Left kidney (tissue), 2 donors: ENCODE measurements around the gene PRKN. TPM values are rescaled to one million over a fixed set of nuclear protein-coding genes. Genes with fewer than 3 reads are reported as not detected.

ENCODE experiments used
- DNase-seq: peaks from one replicate; pipeline ENCODE4 v3.0.0-alpha.2; 2013
- polyA plus RNA-seq: library from polyadenylated mRNA; unstranded; fragments of 120-200 nt; gene quantifications from one replicate; pipeline ENCODE4 v1.2.1, GENCODE V29; 2013; ENCODE audit not compliant: insufficient read length

Gene PRKN
- polyA plus RNA-seq, 1 donor, result 7.7 TPM

DNA sequence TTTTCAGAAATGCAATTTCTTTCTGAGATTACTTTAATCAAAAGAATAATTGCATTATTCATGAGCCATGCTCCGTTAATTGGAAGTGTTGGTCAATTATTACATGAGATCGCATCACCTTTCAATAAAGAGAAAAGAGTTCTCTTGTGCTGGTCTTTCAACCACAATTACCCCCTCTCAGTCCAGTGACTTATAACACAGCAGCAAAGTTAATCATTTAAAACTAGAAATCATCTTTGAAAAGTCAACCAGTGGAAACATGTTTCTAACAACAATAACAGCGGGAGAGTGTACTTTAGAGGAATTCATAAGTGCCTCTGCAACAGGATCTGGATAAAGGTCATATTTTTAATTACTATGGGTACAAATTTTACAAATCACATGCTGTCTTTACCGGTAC is 1069.4 kb downstream of the PRKN start:
- DNase-seq, result peak; percentile 36

DNA sequence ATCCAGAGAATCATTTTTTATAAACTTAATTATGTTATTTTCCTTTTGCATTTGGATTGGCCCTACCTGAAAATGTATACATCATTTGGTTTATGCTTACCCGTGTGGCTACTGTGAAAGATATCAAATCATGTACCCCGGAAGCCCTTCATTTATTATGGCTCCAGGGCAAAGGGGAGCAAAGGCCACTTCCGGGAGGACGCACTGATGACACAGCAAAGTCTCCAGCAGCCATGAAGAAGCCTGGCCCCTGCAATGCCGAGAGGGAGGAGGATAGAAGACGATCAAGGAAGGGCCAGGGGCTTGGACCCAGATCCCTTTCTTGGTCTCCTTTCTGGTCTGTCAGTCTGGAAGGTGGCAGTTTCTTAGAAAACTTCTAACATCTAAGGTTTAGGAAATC is 1073.4 kb downstream of the PRKN start:
- no peak for DNase-seq

DNA sequence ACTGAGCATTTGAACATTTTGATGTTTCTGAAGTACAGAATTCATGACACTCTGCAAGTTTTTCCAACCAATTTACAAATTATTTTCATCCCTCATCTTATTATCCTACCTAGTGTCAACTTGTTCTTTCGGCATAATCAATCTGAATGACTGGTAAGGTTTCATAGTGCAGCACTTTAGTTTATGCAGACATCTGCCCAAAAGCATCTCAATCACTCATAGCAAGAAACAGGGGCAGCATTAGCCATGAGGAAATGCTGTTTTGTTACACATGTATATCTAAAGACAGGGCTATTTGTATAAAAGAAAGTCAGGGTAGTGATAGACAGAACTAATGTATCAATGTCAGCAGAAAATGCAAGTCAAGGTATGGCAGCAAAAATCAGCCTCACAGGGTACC is 1075.6 kb downstream of the PRKN start:
- DNase-seq, result no peak

GRCh38 chr6:161649841-161650240 is 1077.7 kb downstream of the PRKN start:
- no peak for DNase-seq

GRCh38 chr6:161649068-161649467 is 1078.5 kb downstream of the PRKN start:
- no peak for DNase-seq

- no peak for DNase-seq
Observed at GRCh38 chr6:161647234-161647633, 1080.3 kb downstream of the PRKN start.

DNA sequence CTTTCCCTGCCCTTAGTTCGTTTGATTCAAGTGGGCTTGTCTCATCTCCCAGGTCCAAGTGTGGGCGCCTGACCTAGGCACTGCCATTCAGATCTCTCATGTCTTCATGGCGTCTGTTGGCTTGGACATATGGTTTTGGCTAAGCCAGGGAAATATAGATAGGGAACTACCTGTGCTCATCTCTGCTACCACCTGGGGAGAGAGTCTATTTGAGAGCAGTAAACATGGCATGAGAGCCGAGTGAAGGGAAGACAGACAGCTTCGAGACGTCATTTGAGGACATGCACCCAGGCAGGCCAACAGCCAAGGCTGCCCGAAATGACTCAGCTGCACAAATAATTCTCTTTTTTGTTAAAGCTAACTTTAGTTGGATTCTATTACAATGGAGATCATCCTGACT is 1083.0 kb downstream of the PRKN start:
- DNase-seq, result no peak

- DNase-seq, result no peak
Observed at GRCh38 chr6:161641175-161641574, 1086.4 kb downstream of the PRKN start.

GRCh38 chr6:161639772-161640171 is 1087.8 kb downstream of the PRKN start:
- no peak for DNase-seq

DNA sequence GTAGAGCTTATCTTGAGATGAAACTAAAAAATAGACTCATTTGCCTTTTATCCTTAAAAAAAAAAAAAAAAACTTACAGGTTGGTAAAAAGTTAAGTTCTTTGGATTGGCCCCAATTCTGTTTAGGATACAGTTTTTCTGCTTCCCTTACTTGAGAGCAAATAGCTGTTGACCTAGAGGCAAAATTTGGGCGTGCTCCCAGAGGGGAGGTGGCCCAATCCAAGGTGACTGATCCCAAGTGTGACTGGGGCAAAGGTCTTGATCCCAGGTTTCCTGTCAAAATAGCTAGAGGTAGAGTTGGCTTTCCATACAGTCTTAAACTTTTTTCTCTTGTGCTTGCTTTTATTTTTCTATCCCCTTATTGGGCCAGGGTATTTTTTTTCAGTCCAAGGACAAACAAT is 1089.9 kb downstream of the PRKN start:
- no peak for DNase-seq

- no peak for DNase-seq
Observed at GRCh38 chr6:161636882-161637430, 1090.6 kb downstream of the PRKN start.

- DNase-seq, result no peak
Observed at GRCh38 chr6:161635975-161636374, 1091.6 kb downstream of the PRKN start.

GRCh38 chr6:161634916-161635315 is 1092.7 kb downstream of the PRKN start:
- DNase-seq, result no peak

- no peak for DNase-seq
Observed at GRCh38 chr6:161631676-161632194, 1095.8 kb downstream of the PRKN start.

GRCh38 chr6:161630674-161631073 is 1096.9 kb downstream of the PRKN start:
- DNase-seq, result no peak

DNA sequence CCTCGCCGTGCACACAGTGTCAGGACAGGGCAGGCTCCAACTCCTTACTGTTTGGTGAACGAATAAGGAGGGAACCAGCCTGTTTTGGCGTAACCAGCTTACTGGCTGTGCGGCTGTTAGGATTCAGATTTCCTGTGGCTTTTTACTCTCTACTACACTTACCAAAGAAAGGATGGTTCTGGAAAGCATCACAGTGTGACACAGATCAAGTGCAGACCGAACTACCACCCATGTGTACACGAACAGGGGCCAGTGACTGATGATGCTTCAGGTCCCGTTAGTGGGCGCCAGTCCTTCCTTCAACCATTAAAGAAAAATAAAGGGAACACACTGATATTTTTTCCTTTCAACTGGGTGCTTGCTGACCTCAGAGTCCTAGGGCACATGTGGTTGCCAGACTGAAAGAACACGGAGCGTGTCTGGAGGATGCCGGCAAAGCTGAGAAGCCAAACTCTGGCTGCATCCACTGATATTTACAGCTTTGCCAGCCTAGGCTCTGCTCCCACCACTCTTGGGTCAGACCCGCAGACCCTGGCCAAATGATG is 1101.4 kb downstream of the PRKN start:
- DNase-seq, result no peak

DNA sequence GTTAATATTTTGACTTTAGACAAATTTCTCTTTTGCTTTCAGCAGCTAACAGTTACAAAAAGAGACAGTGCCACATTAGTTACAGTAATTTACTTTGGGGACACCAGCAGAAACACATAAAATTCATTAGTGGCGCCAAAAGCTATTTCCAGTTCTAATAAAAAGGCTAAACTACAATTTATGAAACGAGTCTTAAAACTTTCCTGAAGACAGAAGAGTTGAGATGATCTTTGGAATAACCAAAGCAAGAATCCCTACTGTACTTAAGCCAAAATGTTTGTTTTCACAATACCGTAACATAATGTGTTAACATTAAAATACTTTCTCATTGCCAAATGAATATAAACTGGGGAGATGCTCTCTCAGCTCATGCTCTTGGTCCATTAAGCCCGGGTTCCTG is 1103.5 kb downstream of the PRKN start:
- DNase-seq, result no peak

DNA sequence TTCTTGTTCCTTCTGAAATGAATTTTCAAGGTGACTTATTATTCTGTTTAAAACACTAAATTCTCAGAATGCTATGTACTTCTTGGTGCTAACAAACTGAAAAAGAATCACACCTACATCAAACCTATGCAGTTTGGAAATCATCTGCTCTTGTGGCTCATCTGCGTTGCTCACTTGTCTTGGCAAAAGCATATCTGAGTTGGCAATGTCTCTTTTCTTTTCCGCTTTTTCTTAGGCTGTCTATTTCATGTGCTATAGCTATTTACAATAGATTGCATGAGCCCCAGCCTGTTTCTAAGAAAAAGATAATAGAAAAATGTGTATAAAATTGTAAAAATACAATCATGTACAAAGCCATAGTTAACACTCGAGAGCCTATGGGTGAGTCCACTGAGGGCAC is 1104.8 kb downstream of the PRKN start:
- DNase-seq, result no peak

DNA sequence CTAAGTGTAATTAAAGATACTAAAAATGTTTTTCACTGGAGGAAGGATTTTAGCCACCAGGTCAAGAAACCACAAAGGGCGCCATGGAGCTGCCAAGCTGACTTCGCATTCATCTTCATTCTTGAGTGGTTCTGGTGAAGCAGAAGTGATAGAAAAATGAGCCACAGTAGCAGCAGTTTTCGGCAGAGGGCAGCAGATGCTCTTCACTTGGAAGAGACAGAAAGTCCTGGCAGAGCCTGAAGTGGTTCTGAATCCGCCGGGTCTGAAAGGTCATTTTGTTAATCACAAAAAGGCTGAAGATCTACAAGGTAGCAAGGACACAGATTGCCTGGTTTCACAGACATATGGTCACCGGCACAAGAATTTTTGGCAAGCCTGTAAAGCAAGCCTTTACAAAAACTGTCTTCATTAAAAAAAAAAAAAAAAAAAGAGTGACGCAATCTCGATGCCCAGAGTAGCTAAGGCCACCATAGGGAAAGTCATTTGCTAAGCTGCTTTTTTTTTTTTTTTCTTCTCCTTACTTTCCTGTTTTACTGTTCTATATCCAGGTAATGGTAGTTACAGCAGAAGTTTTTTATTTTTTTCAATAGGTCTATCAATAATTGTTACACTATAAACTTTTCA is 1108.6 kb downstream of the PRKN start:
- no peak for DNase-seq

DNA sequence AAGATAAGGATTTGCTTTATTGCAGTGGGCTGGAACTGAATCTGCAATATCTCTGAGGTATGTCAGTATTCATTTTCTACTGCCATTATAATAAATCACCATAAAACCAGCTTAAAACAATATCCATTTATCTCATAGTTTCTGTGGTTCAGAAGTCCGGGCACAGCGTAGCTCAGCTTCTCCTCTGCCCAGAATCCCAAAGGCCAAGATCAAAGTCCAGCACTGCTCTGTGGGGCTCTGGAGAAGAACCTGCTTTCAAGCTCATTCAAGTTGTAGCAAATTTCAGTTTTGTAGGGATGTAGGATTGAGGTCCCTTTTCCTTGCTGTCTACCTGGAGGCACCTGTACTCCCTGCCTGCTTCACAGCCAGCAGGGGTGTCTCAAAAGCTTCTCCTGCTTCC is 1113.9 kb downstream of the PRKN start:
- DNase-seq, result no peak

DNA sequence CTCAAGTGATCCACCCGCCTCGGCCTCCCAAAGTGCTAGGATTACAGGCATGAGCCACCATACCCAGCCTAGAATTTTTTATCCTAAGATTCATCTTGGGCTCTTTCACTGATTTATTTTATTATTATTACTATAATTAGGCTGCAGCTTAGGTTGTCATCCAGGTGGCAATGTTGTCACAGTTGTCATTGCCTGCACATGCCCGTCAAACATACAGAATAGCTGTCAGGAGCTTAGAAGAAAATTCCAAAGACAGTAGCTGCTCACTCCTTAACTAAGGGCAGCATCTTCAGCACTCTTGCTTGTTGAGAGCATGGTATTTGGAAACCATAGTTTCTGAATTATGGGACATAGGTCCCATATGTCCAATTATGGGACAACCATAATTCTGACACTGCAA is 1118.8 kb downstream of the PRKN start:
- DNase-seq, result no peak

DNA sequence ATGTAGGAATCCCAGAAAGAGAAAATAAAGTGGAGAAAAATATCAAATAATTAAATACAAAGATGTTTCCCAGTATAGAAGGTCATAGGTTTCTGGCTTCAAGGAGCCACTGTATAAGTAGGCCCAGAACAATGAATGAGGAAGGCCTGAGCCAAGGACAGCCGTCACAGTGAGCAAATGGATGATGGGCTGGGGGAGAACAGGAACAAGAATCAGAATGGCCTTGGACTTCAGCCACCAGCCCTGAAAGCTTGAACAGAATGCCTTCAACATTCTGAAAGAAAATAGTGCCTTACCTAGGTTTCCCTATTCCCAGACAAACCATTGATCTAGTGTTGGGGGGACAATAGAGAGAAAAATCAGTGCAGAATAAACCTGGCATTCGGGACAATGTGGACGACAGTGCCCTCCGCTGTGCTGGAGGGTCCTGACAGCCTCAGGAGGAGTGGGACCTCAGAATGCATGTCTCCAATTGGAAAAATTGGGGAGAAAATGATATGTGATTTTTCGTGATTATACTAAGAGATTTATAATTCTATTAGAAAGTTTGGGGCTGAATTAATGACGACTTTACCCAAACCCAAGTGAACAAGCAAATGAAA is 1119.8 kb downstream of the PRKN start:
- no peak for DNase-seq

DNA sequence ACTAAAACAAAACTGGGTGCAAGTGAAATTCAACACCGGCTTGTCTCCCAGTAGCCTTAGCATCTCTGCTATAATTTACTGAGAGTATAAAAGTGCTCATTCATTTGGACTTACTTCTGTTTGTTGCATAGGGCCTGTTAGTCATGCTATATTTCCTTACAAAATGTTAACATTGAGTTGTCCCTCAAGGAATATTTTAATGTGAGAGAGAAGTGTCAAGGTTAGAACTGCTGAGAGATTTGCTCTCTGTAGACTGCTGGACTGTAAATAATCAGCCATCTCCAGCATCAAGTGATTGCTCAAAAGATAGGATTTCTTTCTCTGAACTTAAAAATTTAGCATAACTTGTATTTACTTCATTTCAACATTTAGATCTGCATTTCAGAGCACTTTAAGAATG is 1125.2 kb downstream of the PRKN start:
- no peak for DNase-seq

DNA sequence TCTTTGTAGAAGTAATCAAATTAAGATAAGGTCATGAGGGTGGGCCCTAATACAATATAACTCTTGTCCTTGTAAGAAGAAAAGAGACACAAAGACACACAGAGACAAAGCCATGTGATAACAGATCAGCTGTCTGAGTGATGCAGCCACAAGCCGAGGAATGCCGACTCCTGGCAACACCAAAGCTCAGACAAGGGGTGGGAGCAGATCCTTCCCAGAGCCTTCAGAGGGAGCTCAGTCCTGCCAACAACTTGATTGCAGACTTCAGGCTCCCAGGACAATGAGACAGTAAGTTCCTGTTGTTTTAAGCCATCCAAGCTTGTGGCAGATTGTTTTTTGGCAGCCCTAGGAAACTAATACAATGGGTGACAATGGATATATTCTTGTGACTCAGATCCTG is 1128.7 kb downstream of the PRKN start:
- DNase-seq, result no peak
